ENCODE results near the gene KDM6A.
"Not testable (repeated sequence)": the region's sequence is repeated elsewhere in the genome, so short reads cannot be mapped to it uniquely, and the experiment has no call there.

Gene KDM6A

GRCh38 chrX:44970709-44971108, 97.7 kb downstream of the KDM6A start:
- no peak for DNase-seq

GRCh38 chrX:44971674-44972073, 98.7 kb downstream of the KDM6A start:
- DNase-seq, result no peak

DNA sequence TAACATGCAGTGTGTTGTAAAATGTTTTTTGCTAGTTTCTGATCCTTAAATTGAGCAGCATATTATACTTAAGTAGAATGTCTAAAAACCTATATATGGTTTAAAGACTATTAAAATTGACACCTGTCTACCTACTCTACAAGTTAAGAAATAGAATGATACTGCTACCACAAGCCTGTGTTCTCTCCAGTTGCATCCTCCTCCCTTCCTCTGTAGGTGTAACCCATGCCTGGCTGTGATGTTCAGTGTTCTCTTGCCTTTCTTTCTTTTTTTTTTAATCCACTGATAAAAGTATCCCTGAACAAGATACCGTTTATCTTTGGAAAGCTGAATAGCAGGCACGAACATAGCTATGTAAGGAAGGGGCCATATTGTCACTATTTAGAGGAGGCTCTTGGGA, 99.1 kb downstream of the KDM6A start:
- DNase-seq, result no peak

GRCh38 chrX:44973420-44973932, 100.5 kb downstream of the KDM6A start:
- no peak for DNase-seq

- DNase-seq, result no peak
Observed at GRCh38 chrX:44974451-44974850, 101.5 kb downstream of the KDM6A start.

DNA sequence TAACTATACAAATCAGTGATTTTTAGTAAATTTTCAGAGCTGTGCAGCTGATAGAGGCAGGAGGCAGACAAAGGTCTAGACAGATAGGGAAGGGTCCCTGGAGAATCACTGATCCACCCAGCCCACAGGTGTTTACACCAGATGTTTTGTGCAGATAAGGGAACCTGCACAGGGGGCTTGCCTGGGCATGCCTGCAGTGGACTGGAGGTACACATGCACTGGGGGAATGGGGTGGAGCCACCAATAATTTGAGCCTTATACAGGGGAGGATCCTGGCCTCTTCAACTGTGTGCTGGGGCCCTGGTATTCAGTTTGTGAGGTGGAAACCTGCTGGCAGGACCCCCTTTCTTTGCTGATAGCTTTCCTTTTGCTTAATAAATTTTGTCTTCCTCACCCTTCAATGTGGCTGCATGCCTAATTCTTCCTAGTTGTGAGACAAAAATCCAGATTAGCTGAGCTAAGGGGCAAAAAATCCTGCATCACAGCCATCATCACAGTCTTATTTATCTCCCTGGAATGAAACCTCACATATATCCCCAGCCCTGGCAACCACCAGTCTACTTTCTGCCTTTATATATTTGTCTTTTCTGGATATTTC, 102.8 kb downstream of the KDM6A start:
- DNase-seq, result no peak

DNA sequence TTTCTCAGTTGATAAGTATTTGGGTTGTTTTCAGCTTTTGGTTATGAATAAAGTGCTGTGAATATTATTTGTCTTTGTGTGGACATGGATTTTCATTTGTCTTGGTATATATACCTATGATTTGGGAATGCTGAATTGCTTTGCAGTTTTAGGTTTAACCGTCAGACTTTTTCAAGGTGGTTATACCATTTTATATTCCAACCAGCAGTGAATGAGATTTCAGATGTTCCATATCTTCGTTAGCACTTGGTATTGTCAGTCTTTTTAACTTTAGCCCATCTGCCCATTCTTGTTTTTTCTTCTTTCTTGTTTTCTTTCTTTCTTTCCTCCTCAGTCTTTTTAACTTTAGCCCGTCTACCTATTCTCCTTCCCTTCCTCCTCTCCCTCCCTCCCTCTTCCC, 106.0 kb downstream of the KDM6A start:
- DNase-seq, result no peak

DNA sequence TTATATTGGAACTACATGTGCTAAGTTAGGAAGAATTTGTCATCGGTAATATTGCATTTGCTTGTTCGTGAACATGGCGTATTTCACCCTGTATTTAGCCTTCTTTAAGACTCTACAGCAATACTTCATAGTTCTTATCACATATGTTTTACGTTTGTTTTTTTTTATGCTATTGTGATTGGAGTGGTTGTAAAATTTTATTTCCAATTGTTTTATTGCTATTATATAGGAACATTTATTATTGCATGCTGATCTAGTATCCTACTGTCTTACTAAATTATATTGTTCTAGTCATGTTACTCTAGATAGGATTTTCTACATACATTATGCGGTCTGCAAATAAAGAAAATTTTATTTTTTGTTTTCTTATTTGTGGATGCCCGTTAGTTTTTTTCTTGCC, 107.4 kb downstream of the KDM6A start:
- no peak for DNase-seq

GRCh38 chrX:44980883-44981282, 107.9 kb downstream of the KDM6A start:
- DNase-seq, result no peak

- no peak for DNase-seq
Observed at GRCh38 chrX:44989995-44990770, 117.2 kb downstream of the KDM6A start.

DNA sequence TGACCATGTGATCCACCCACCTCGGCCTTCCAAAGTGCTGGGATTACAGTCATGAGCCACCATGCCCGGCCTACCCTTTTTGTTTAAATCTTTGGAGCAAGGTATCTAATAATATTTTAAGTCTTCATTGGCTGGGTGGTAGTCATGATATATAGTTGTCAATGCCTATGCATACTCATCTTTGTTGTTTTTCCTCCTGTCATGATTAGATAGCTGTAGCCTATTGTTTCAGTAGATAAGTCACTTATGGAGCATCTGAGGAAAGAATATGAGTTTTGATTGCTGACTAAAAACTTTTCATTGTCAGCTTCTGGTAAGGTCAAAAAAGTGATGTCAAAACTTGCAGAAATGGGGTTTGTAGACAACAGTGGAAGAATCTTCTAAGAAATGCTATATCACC, 119.8 kb downstream of the KDM6A start:
- DNase-seq, result no peak

- DNase-seq, result no peak
Observed at GRCh38 chrX:44996277-44996676, 123.3 kb downstream of the KDM6A start.

- no peak for DNase-seq
Observed at GRCh38 chrX:44997282-44997812, 124.4 kb downstream of the KDM6A start.

DNA sequence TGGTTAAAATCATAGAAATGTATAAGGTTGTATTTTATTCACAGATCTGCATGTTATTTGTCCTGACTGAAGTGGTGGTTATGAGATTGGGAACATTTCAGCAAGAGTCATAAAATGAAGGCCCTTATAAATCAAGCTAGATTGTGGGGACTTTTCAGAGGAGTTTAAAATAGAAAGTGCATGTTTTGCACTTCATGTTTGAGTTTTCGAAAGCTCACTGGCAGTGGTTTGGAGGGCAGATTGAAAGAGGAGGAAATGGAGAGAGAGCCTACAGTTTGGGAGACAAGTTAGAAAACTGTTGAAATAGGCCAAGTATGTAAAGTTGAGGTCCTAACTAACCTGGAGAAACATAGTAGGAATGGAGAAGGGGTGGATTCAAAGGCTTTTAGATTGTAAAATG, 124.9 kb downstream of the KDM6A start:
- DNase-seq, result no peak

- DNase-seq, result not testable (repeated sequence)
Observed at GRCh38 chrX:44999237-44999636, 126.2 kb downstream of the KDM6A start.

DNA sequence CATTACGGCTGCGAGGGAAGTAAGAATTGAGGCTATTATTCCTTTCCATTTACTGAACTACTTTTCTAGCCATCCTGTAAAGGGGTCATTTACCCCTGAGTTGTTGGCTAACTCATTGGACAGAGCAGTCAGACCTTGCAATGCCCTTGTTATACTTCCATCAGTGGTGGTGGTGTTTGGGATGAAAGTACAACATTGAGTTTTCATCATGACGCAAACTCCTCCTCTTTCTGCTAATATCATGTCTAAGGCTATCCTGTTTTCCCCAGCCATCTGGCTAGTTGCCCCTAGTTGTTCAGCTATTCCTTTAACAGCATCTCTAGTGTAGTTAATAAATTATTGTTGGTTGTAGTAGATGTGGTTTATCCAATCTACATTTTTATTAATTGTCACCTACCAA, 126.9 kb downstream of the KDM6A start:
- not testable (repeated sequence) for DNase-seq

DNA sequence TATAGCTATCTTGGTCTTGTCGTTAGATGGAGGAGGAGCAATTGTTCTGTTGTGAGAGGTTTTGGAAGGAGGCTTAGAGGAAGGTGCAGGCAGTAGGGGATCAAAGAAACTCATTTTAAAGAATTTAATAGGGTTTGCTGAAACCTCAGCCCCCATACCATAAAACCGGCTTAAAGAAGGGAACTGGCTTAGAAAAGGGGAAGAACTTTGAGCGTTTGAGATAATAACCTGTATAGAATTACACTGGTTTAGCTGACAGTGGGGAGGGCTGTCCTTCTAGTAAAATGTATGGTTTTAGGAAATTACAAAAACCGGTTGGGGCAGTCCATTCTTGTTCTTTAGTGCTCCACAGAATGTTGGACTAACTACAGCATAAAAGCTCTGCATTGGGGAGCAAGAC, 128.1 kb downstream of the KDM6A start:
- no peak for DNase-seq

GRCh38 chrX:45003085-45003484, 130.1 kb downstream of the KDM6A start:
- DNase-seq, result no peak

GRCh38 chrX:45006002-45006800, 133.2 kb downstream of the KDM6A start:
- no peak for DNase-seq

- DNase-seq, result no peak
Observed at GRCh38 chrX:45007598-45007997, 134.6 kb downstream of the KDM6A start.

DNA sequence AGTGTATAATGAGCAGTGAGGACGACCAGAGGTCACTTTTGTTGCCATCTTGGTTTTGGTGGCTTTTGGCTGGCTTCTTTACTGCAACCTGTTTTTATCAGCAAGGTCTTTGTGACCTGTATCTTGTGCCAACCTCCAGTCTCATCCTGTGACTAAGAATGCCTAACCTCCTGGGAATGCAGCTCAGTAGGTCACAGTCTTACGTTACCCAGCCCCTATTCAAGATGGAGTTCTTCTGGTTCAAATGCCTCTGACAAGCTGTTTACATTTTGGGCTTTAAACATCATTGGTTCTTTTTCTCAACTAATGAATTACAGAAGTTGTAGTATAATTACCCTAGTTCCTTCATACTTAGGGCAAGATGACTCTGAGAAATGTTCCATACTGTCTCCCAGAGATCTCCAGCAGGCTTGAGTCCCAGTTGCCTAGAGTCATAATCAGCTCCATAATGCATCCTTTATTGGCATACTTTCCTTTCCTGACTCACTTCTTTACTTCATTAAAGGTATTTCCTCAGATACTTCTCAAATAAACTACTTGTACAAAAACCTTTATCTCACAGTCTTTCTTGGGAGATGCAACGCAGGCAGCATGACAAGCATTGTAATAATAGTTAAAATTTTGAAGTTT, 136.5 kb downstream of the KDM6A start:
- DNase-seq, result no peak

- DNase-seq, result no peak
Observed at GRCh38 chrX:45011131-45011530, 138.1 kb downstream of the KDM6A start.

GRCh38 chrX:45011597-45011996, 138.6 kb downstream of the KDM6A start:
- DNase-seq, result no peak

Measured in NCI-H524 treated with DMSO at 0.1 percent for 48 hours (cell line).